T-helper 17 cell (primary cell): ENCODE results near the gene FNDC10. TPM values are rescaled to one million over a fixed set of nuclear protein-coding genes. Genes with fewer than 3 reads are reported as not detected.
"Not testable (repeated sequence)": the region's sequence is repeated elsewhere in the genome, so short reads cannot be mapped to it uniquely, and the experiment has no call there.

Source experiments
- ATAC-seq: fragments of 150-1000 bp; cut with Tn5 transposase; 2 replicates; pipeline ENCODE4 v1.10.0; 2021; ENCODE audit warnings: mild to moderate bottlenecking, moderate library complexity
- DNase-seq, 3 donors: peaks; one replicate each; pipeline versions ENCODE4 v3.0.0 to v3.0.0-alpha.2; 2020 to 2021
- H3K9me3 ChIP-seq: one replicate; pipeline ENCODE4 v1.7.0; 2013; ENCODE audit warnings: low read length, mild to moderate bottlenecking; ENCODE audit not compliant: control insufficient read depth, poor library complexity, severe bottlenecking
- H3K27ac Mint-ChIP-seq: one replicate; pipeline ENCODE4 v1.8.0; 2022; ENCODE audit warnings: mild to moderate bottlenecking, moderate library complexity, mixed read lengths
- H3K27me3 Mint-ChIP-seq: one replicate; pipeline ENCODE4 v1.8.0; 2022; ENCODE audit warnings: mixed read lengths
- H3K36me3 Mint-ChIP-seq: one replicate; pipeline ENCODE4 v1.8.0; 2022; ENCODE audit warnings: low read depth, mixed read lengths
- H3K4me1 Mint-ChIP-seq: one replicate; pipeline ENCODE4 v1.8.0; 2022; ENCODE audit warnings: mild to moderate bottlenecking, mixed read lengths
- H3K4me3 Mint-ChIP-seq: one replicate; pipeline ENCODE4 v1.8.0; 2022; ENCODE audit warnings: mild to moderate bottlenecking, moderate library complexity, mixed read lengths
- total RNA-seq, 4 donors: library from RNA in 2 of 4; stranded (reverse) in 2 of 4; gene quantifications; one replicate each; pipeline ENCODE4 v1.2.3 and lab custom pipeline; 2022 to 2026

FNDC10 gene
- total RNA-seq (1 to 10 TPM; 3.3 to 3.4 TPM), total RNA-seq (lab: John Stamatoyannopoulos, UW) (0.70 to 2.9 reads per million in 2 donors)

DNA sequence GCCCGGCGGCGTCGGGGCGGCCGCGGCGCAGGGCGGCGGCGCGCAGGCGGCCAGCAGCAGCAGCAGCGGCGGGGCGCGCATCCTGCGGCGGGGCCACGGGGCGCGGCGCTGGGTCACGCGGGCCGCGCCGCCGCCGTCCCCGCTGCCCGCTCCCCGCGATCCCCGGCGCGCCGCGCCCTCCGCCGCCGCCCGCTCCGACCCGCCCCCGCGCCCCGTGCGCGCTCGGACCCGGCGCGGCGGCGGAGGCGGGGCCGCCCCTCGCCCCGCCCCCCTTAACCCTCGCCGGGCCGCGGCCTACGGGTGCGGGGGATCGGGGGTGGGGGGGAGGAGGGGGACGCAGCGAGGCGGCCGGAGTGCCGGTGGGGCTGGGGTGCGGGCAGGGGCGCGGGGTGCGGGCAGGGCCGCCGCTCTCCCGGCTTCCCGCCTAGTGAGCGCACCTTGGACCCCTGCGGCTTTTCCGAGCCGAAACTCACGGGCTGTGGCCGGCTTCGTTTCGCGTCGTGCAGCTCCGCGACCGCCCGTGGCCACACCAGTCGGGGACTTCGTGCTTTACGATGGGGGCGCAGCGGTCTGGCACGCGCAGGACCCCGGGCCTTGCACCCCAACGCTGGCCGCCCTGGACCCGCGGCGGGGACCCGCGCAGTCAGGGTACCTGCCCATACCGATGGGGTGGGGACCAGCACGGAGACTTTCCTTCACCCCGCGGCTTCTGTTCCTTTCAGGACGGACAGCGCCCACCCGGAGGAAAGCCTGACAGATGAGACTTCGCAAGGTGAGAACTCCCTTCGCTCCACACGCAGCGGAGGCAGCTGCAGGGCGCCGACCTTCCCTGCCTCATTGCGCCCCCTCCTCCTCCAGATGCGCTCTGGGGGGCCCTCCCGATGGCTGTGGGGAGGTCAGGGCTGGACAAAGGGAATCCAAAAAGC lies at the start of gene FNDC10:
Gene FNDC10, minus strand, starts transcription at position 201 of the 926 bp plus-strand sequence. Its CDS starts 120 bp downstream, at position 81.
- H3K27ac Mint-ChIP-seq = peak within 1 kb of the TSS; percentile 70

DNA sequence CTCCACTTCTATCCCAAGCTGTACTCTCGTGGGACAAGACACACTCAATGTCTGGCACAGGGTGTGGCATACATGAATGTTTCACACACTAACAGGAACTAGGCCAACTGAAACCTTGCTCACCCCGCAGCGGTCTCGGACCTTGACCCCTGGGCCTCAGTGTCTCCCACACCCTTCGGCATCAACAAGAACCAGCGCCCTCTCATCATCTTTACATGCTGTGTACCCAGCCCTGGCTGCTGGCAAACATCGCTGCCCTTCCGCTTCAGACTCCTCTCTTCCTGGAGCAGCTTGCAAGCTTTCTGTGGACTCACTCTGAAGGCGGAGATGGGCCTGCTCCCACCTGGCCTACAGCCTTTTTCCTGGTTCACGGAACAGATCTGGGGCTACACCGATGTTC lies 48.3 kb upstream of the FNDC10 start:
- H3K36me3 Mint-ChIP-seq, H3K4me3 Mint-ChIP-seq, H3K27ac Mint-ChIP-seq, H3K27me3 Mint-ChIP-seq, H3K4me1 Mint-ChIP-seq, ATAC-seq, H3K9me3 ChIP-seq, DNase-seq: not testable (repeated sequence)

More for the DNA sequence above, at the start of gene FNDC10:
- DNase-seq = no peak
- H3K9me3 ChIP-seq = no peaks in the 10 kb centered on the region
- H3K36me3 Mint-ChIP-seq = no peaks in the 10 kb centered on the region
- H3K4me3 Mint-ChIP-seq = peak within 1 kb of the TSS; percentile 88
- peaks cover 5% of the 10 kb centered on the region for H3K27me3 Mint-ChIP-seq
- ATAC-seq = peak; percentile 52
- H3K4me1 Mint-ChIP-seq = peaks cover 3% of the 10 kb centered on the region

DNA sequence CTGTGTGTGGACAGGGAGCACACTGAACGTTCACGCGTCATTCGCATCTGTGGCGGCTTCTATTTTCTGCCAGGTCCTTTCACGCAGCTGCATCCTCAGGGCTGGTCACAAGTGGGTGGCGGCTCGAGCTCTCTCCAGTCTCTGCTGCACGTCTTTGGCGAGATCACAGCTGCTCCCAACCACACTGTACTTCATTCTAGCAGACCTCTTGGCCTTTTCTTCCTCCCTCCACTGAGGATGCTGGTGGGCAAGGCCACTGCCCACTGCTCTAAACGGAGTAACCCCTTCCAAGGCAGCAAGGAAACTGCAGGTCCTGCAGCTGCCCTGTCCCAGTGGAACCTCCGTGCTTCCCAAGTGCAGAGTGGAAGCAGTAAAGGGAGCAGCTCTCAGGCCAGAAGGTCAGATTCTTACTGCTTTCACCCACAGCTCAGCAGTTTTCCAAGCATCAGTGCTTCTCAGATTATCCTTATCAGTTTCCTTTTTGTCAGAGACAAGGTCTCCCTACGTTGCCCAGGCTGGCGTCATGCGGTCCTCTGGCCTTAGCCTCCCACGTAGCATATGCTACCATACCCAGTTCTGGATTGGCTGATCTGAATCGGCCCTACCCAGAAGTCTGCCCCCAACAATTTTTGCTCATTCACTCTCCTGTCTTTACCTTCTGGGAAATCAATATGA lies 47.8 kb upstream of the FNDC10 start:
- H3K36me3 Mint-ChIP-seq, H3K27ac Mint-ChIP-seq, H3K4me1 Mint-ChIP-seq: not testable (repeated sequence)

DNA sequence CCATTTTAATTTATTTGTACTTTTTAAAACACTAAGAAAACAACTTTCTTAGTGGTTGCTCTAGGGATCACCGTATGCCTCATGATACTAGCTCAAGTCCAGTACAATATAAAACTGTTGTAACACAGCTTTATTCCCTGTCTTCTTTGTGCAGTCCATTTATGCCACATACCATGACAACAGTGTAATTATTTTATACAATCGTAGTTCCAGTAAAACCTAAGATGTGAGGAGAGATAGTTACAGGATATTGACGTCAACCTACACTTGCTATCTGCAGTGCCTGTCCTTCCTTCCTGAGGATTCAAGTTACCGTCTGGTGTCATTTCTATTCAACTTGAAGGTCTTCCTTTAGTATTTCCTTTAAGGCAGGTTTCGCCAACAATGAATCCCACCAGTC lies 46.4 kb upstream of the FNDC10 start:
- ATAC-seq, H3K4me3 Mint-ChIP-seq, H3K36me3 Mint-ChIP-seq: not testable (repeated sequence)

More for the DNA sequence above, 47.8 kb upstream of the FNDC10 start:
- H3K9me3 ChIP-seq, H3K27me3 Mint-ChIP-seq, ATAC-seq, H3K4me3 Mint-ChIP-seq, DNase-seq: not testable (repeated sequence)

DNA sequence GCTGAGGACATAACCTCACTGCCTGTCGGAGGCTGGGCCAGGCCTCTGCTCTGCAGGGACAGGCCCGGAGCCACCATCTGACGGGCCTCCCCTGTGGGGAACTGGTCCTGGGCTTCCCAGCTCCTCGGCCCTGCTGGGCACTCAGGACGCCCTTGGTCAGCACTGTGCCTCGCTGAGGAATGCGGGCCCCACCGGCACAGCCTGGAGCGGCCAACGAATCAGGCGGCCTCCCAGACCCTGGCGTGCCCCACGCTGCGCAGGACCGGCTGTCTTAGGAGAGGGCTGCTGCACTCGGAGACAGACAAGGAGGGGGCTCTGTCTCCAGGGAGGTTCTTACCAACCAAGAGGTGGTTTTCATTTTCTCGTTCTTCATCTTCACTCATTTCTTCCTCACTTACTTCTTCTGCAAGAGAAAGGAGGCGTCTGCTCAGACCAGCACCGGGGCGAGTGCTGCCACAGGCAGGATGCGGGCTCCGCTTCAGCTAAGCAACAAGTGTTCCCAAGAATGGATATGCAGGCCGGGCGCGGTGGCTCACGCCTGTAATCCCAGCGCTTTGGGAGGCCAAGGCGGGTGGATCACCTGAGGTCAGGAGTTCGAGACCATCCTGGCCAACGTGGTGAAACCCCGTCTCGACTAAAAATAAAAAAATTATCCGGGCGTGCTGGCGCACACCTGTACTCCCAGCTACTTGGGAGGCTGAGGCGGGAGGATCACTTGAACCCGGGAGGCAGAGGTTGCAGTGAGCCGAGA lies 41.0 kb upstream of the FNDC10 start:
- not testable (repeated sequence) for H3K27me3 Mint-ChIP-seq, ATAC-seq, H3K36me3 Mint-ChIP-seq, H3K27ac Mint-ChIP-seq, H3K4me3 Mint-ChIP-seq, H3K9me3 ChIP-seq, DNase-seq, H3K4me1 Mint-ChIP-seq

More for the DNA sequence above, 46.4 kb upstream of the FNDC10 start:
- H3K27ac Mint-ChIP-seq, DNase-seq, H3K27me3 Mint-ChIP-seq, H3K9me3 ChIP-seq, H3K4me1 Mint-ChIP-seq: not testable (repeated sequence)

DNA sequence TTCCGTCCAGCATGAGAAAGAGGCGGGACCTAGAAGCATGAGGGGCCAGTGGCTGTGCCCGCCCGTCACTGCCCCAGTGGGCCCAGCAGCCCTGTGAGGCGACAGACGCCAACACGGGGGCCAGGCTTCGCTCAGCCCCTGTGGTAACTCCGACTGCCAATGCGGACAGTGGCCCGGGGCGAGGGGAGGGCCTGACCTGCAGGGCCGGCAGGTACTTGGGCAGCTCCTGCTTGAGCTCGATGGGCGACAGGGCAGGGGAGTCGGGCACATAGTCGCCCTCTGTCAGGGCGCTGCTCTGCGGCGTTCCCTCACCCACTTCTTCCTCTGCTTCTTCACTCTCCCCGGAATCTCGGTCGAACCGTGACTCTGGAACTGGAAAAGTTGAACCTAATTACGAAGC lies 40.1 kb upstream of the FNDC10 start:
- H3K4me1 Mint-ChIP-seq, H3K9me3 ChIP-seq, H3K27ac Mint-ChIP-seq, ATAC-seq, H3K36me3 Mint-ChIP-seq, DNase-seq, H3K4me3 Mint-ChIP-seq, H3K27me3 Mint-ChIP-seq: not testable (repeated sequence)

DNA sequence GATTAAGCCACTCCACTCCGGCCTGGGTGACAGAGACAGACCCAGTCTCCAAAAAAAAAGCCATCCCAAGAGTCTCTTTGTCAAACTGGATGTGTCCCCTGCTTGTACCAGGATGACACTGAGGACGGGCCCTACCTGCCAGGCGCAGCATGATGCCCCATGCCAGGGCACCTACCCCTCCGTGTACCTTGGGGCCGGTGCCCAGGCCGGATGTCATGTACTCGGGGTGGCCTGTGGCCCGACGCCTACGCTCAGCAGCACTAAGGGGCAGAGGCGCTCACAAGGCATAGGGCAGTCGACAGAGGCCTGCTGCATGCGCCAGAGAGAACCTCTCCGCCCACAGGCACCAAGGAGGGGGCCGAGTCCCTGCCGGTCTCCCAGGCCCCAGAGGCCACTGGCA lies 39.4 kb upstream of the FNDC10 start:
- DNase-seq, H3K27ac Mint-ChIP-seq, H3K4me3 Mint-ChIP-seq, H3K4me1 Mint-ChIP-seq, H3K9me3 ChIP-seq, H3K27me3 Mint-ChIP-seq, ATAC-seq, H3K36me3 Mint-ChIP-seq: not testable (repeated sequence)

DNA sequence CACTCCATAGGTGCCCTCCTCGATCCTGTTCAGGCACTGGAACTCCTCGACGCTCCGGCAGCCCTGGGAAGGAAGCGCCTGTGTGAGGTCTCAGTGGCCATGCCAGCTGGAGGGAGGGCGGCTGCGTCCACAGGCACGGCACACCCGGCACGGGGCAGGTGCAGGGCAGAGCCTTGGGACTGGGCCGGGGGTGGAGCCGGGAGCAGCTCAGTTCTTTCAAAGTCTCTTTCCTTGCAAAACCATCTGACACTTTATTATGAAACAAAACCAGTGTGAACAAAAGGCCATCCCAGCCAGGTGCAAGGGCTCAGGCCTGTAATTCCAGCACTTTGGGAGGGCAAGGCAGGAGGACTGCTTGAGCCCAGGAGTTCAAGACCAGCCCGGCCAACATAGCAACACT lies 38.6 kb upstream of the FNDC10 start:
- H3K27ac Mint-ChIP-seq, H3K4me3 Mint-ChIP-seq, H3K27me3 Mint-ChIP-seq, ATAC-seq, H3K9me3 ChIP-seq, H3K36me3 Mint-ChIP-seq, H3K4me1 Mint-ChIP-seq, DNase-seq: not testable (repeated sequence)

- H3K4me3 Mint-ChIP-seq, H3K9me3 ChIP-seq, H3K27me3 Mint-ChIP-seq, DNase-seq, ATAC-seq, H3K4me1 Mint-ChIP-seq, H3K36me3 Mint-ChIP-seq, H3K27ac Mint-ChIP-seq: not testable (repeated sequence)
These were observed 37.5 kb upstream of the FNDC10 start for GRCh38 chr1:1637479-1637875.

DNA sequence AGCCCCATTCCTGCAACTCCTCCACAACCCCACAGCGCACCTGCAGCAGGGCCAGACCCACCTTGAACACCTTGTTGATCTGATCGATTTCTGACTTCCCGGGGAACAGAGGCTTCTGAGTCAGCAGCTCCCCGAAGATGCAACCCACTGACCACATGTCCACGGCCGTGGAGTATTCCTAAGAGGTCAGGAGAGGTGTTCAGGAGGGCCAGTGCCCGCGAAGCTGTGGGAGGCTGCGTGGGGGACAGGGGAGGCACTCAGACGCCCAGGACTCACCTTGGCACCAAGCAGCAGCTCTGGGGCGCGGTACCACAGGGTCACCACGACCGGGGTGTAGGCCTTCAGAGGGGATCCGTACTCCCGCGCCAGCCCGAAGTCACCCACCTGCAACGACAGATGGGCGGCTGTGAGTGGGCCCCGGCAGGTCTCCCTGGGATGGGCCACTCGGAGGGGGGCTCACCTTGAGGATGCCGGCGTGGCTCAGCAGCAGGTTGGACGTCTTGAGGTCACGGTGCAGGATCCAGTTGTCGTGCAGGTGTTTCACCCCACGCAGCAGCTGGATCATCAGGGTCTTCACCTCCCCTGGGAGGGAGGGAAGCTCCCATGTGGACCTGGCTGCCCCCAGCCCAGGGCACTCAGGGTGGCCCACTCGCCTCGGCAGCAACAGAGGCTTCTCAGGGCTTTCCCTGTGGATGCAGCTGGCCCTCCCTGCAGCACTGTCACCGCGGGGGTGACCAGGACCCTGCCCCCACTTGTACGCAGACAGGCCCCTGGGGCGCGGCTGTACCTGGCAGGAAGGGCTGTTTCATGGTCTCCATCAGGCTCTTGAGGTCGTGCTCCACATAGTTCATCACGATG lies 36.9 kb upstream of the FNDC10 start:
- H3K27ac Mint-ChIP-seq, H3K4me1 Mint-ChIP-seq, H3K9me3 ChIP-seq, H3K36me3 Mint-ChIP-seq, ATAC-seq, H3K27me3 Mint-ChIP-seq, H3K4me3 Mint-ChIP-seq: not testable (repeated sequence)
- DNase-seq = peak in 1 of 3 donors; percentile 1

DNA sequence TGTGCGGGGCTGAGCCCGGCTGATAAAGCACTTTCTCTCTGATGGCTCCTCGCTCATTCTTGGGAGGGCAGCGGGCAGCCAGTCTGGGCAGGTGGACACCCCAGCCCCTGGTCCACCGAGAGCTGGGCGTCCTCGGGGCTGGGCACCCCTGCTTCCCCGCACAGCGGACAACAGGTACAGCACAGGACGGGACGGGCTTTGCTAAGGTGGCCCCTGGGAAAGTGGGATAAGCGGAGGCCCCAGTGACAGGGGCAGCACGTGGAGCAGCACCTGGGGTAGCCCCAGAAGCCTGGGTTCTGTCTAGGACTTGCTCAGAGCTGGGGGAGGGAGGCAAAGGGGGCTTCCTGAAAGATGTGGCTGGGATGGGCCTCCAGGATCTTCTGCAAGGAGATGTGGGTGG lies 34.7 kb upstream of the FNDC10 start:
- not testable (repeated sequence) for H3K4me3 Mint-ChIP-seq, ATAC-seq, H3K36me3 Mint-ChIP-seq, H3K27me3 Mint-ChIP-seq, DNase-seq, H3K4me1 Mint-ChIP-seq, H3K27ac Mint-ChIP-seq, H3K9me3 ChIP-seq

DNA sequence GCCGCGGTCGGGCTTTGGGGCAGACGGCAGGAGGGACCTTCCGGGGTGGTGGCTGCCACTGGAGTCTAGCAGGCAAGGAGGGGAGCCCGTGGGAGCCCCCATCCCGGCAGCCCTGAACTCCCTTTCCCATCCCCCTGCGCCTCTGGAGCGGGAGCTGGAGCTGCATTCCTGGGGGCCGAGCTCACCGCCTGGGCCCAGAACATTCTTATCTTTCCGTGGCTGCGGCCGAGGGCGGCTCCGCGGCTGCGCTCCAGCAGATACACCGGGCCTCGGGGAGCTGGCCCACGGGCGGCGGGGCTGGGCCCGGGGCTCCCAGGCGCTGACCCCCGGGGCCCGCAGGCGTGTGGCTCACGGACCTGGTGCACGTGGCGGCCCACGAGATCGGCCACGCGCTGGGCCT lies 33.5 kb upstream of the FNDC10 start:
- not testable (repeated sequence) for H3K27me3 Mint-ChIP-seq, H3K4me1 Mint-ChIP-seq, H3K9me3 ChIP-seq, H3K27ac Mint-ChIP-seq, H3K36me3 Mint-ChIP-seq, DNase-seq, H3K4me3 Mint-ChIP-seq, ATAC-seq
